Stimulated activated CD4-positive, alpha-beta T cell treated with anti-CD3 and anti-CD28 coated beads, Interleukin-4, amount 100 ng/mL, for 1 hour (primary cell): ENCODE data around the gene CEP85.

Experiments
- DNase-seq: peaks from one replicate; pipeline ENCODE4 v3.0.0-alpha.2; 2020

The CEP85 gene

GRCh38 chr1:26278724-26279455, 44.9 kb downstream of the CEP85 start:
- DNase-seq: no peak

- DNase-seq: peak; percentile 86
Observed at GRCh38 chr1:26279456-26280332, 45.7 kb downstream of the CEP85 start, which contains the start of gene SH3BGRL3. Gene SH3BGRL3 (plus strand): TSS chr1:26280086. CDS start chr1:26280156, 70 bp downstream.

GRCh38 chr1:26280333-26281042, 46.5 kb downstream of the CEP85 start:
- no peak for DNase-seq

GRCh38 chr1:26281091-26281958, 47.3 kb downstream of the CEP85 start:
- DNase-seq: no peak

- DNase-seq: no peak
Observed at GRCh38 chr1:26281971-26282370, 48.0 kb downstream of the CEP85 start.

GRCh38 chr1:26282401-26282918, 48.5 kb downstream of the CEP85 start:
- no peak for DNase-seq

- DNase-seq: no peak
Observed at GRCh38 chr1:26283279-26283853, 49.4 kb downstream of the CEP85 start.

- no peak for DNase-seq
Observed at GRCh38 chr1:26283871-26284596, 50.0 kb downstream of the CEP85 start.

- DNase-seq: peak; percentile 95
Observed at GRCh38 chr1:26284597-26285347, 50.8 kb downstream of the CEP85 start.

GRCh38 chr1:26285366-26286063, 51.5 kb downstream of the CEP85 start:
- DNase-seq: peak; percentile 52

- DNase-seq: no peak
Observed at GRCh38 chr1:26286064-26286416, 52.0 kb downstream of the CEP85 start.

- no peak for DNase-seq
Observed at GRCh38 chr1:26287033-26287711, 53.2 kb downstream of the CEP85 start.

GRCh38 chr1:26287811-26288210, 53.8 kb downstream of the CEP85 start:
- DNase-seq: no peak

- peak; percentile 67 for DNase-seq
Observed at GRCh38 chr1:26288311-26288941, 54.4 kb downstream of the CEP85 start.

GRCh38 chr1:26289158-26290059, 55.4 kb downstream of the CEP85 start:
- DNase-seq: no peak

- DNase-seq: no peak
Observed at GRCh38 chr1:26290122-26290881, 56.3 kb downstream of the CEP85 start.

GRCh38 chr1:26290882-26291261, 56.9 kb downstream of the CEP85 start:
- no peak for DNase-seq
